OCI-LY1 (cell line): ENCODE data around the gene COMT.

Experiments
- CTCF ChIP-seq: fragments of 200-600 bp; sonication (generic), shearing (Covaris generic); IDR thresholded peaks from 2 replicates; pipeline ENCODE4 v1.5.1; 2017; ENCODE audit warnings: mild to moderate bottlenecking, antibody characterized with exemption, low read length, moderate library complexity, mixed read lengths
- EZH2 ChIP-seq: fragments of 200-600 bp; sonication (generic), shearing (Covaris generic); IDR thresholded peaks from 2 replicates; pipeline ENCODE4 v1.8.0; 2017; ENCODE audit warnings: borderline replicate concordance, mixed run types, mild to moderate bottlenecking, antibody characterized with exemption, low read length, moderate library complexity, mixed read lengths

- TF ChIP-seq CTCF (no peak), EZH2 (no peak)
These were observed 61.7 kb downstream of the COMT start for GRCh38 chr22:20003304-20003703.
